Panc1 (cell line): ENCODE data around the gene CORO2A.

Experiments
- CTCF ChIP-seq: fragments of 450-650 bp; IDR thresholded peaks from 2 replicates; pipeline ENCODE4 v1.5.1; 2017; ENCODE audit warnings: mild to moderate bottlenecking
- POLR2AphosphoS5 ChIP-seq: IDR thresholded peaks from 2 replicates; pipeline ENCODE4 v1.6.1; 2012; ENCODE audit warnings: mild to moderate bottlenecking, low read depth, low read length, moderate library complexity
- REST ChIP-seq, 2 experiments: IDR thresholded peaks; 2 replicates each; pipeline ENCODE4 v1.6.1; 2011 to 2012; ENCODE audit warnings: low read depth in 2 of 2, control low read depth in 1 of 2, low read length in 1 of 2, mild to moderate bottlenecking in 1 of 2, moderate library complexity in 1 of 2; ENCODE audit not compliant: insufficient read depth in 1 of 2
- TCF7L2 ChIP-seq: IDR thresholded peaks from 2 replicates; pipeline ENCODE4 v1.6.1; 2011; ENCODE audit warnings: mild to moderate bottlenecking, low read depth, low read length, inconsistent platforms

DNA sequence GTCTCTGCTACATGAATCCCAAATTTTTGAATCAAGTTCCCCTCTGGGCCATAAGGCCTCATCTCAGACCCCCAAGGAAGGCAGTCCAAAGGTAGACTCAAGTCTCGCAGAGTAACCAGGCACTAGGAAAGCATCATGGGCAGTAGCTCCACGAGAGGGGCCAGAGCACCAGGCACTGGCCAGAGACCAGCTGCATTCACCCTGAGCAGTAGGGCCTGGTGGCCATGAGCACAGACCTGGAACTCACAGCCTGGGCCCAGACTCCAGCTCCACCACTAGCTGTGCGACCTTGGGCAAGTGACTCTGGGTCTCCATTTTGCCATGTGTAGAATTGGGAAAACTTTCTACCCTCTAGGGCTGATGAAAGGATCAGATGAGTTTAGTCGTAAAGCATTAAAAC lies 107.4 kb downstream of the CORO2A start:
- no peak for TF ChIP-seq REST (IDR thresholded peaks at IDR 0.05; ENCODE audit: insufficient read depth in 1 of 2, low read depth in 2 of 2, low read length in 1 of 2)
- TF ChIP-seq CTCF, result no peak
- no peak for TF ChIP-seq POLR2AphosphoS5
- TF ChIP-seq TCF7L2, result no peak
